ENCODE data around the gene PDXP. TPM values are rescaled to one million over a fixed set of nuclear protein-coding genes. Genes with fewer than 3 reads are reported as not detected.

The PDXP gene
- total and polyA plus RNA-seq, 12 donors = 5.3 to 29.9 (median 21.2) TPM

DNA sequence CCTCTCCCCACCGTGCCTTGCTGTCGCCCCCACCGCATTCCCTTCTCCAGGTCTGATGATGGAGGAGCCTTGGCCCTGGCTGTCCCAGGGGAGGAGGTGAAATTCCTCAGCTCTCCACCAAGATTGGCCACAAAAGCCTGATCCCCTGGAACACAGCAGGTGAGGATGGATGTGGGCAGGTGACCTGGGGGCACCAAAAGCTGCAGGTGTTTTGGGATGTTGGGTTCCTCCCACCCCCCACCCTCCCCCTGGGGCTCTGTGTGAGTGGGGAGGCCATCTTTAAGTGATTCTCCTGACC, 39.0 kb downstream of the PDXP start:
- Histone ChIP-seq H3K4me1 (peaks cover 0 to 33% (median 13%) of the 10 kb centered on the region in 9 donors), H3K4me3 (no peak overlapping the region), H3K36me3 (peaks cover 0 to 24% (median 15%) of the 10 kb centered on the region in 9 donors), H3K9me3 (no peaks in the 10 kb centered on the region), H3K27ac (no peak overlapping the region), H3K27me3 (no peaks in the 10 kb centered on the region)
- TF ChIP-seq, protein P1, sequence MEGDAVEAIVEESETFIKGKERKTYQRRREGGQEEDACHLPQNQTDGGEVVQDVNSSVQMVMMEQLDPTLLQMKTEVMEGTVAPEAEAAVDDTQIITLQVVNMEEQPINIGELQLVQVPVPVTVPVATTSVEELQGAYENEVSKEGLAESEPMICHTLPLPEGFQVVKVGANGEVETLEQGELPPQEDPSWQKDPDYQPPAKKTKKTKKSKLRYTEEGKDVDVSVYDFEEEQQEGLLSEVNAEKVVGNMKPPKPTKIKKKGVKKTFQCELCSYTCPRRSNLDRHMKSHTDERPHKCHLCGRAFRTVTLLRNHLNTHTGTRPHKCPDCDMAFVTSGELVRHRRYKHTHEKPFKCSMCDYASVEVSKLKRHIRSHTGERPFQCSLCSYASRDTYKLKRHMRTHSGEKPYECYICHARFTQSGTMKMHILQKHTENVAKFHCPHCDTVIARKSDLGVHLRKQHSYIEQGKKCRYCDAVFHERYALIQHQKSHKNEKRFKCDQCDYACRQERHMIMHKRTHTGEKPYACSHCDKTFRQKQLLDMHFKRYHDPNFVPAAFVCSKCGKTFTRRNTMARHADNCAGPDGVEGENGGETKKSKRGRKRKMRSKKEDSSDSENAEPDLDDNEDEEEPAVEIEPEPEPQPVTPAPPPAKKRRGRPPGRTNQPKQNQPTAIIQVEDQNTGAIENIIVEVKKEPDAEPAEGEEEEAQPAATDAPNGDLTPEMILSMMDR (IDR thresholded peaks at IDR 0.05) = no peak
- no peak for DNase-seq
- WGBS, 2 donors = 46 to 55% methylated on average over 3 of the region's 3 CpGs
- intact Hi-C loops (cut with DNase I) = no loop called here
- ATAC-seq = no peak

DNA sequence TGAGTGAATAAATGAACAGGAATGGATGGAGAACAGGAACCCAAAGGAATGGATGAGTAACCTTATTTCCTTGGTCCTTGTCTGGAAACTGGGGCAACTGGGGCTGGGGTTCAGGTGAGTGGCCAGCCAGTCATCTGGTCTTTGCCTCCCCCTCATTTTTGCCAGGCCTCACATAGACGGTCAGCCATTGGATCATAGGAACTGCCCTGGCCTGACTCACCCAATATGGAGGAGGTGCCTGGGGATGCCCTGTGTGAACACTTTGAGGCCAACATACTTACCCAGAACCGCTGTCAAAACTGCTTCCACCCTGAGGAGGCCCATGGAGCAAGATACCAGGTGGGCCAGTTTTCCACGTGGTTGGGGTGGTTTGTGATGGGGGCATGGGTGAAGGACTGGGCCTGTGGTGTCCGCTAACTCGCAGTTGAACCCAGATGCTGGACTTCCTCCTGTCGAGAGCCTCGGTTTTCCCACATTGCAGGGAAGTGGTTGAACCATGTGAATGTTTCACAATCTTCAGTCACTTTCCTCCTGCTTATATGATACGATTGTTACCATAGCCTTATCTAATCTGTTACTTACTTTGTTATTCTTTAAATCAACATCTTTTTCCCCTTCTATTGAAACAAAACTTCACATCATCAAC, 42.7 kb downstream of the PDXP start:
- 74 to 77% methylated on average over 8 of the region's 8 CpGs for WGBS, 2 donors
- intact Hi-C loops (cut with DNase I) = no loop called here
- TF ChIP-seq, protein P1 (IDR thresholded peaks at IDR 0.05) = no peak

DNA sequence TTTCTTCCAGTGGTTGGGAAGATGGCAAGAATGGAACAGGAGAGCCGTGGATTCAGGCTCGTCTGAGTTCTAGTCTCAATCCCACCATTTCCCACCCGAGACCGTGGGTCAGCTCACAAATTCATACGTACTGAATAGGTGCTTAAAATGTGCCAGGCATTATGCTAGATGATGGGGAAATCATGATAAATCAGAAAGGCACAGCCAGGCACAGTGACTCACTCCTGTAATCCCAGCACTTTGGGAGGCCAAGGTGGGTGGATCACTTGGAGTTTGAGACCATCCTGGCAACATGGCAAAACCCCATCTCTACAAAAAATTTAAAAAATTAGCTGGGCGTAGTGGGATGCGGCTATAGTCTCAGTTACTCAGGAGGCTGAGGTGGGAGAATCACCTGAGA, 45.4 kb downstream of the PDXP start:
- Histone ChIP-seq H3K4me1 (peaks cover 0 to 25% (median 7%) of the 10 kb centered on the region in 9 donors), H3K36me3 (no peaks in the 10 kb centered on the region), H3K27ac (no peak overlapping the region), H3K27me3 (no peaks in the 10 kb centered on the region), H3K9me3 (no peaks in the 10 kb centered on the region), H3K4me3 (no peak overlapping the region)
- intact Hi-C loops (cut with DNase I) = no loop called here
- ATAC-seq = no peak
- 83 to 91% methylated on average over 7 of the region's 7 CpGs for WGBS, 2 donors
- TF ChIP-seq, protein P1 (IDR thresholded peaks at IDR 0.05) = no peak
- no peak for DNase-seq

More for the DNA sequence above, 42.7 kb downstream of the PDXP start:
- Histone ChIP-seq H3K4me1 (peaks cover 0 to 27% (median 9%) of the 10 kb centered on the region in 9 donors), H3K27me3 (no peaks in the 10 kb centered on the region), H3K4me3 (no peak overlapping the region), H3K27ac (peak overlapping the region in 1 of 10 donors; percentile 47), H3K9me3 (no peaks in the 10 kb centered on the region), H3K36me3 (no peaks in the 10 kb centered on the region)
- DNase-seq (no peak), ATAC-seq (no peak)

DNA sequence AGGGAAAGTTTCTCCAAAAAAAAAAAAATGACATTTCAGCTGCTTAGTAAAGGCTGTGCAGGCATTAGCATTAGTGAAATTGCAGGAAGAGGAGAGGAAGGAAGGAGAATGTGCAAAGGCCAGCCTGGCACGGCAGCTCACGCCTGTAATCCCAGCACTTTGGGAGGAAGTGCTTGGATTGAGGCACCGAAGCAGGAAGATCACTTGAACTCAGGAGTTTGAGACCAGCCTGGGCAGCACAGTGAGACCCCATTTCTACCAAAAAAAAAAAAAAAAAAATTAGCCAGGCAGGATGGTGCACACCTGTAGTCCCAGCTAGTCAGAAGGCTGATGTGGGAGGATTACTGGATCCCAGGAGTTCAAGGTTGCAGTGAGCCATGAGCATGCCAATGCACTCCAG, 46.1 kb downstream of the PDXP start:
- H3K27ac ChIP-seq = no peak overlapping the region
- no peaks in the 10 kb centered on the region for H3K27me3 ChIP-seq
- H3K4me1 ChIP-seq = peaks cover 0 to 29% (median 9%) of the 10 kb centered on the region in 9 donors
- DNase-seq (no peak), ATAC-seq (no peak)
- WGBS, 2 donors = 71 to 84% methylated on average over 3 of the region's 3 CpGs
- H3K9me3 ChIP-seq = no peaks in the 10 kb centered on the region
- no peak overlapping the region for H3K4me3 ChIP-seq
- TF ChIP-seq, protein P1 (IDR thresholded peaks at IDR 0.05) = no peak
- no peaks in the 10 kb centered on the region for H3K36me3 ChIP-seq
- intact Hi-C loops (cut with DNase I) = no loop called here

All from heart right ventricle (tissue), 16 donors.